Measurements from ENCODE around the gene IPO8.

The IPO8 gene

DNA sequence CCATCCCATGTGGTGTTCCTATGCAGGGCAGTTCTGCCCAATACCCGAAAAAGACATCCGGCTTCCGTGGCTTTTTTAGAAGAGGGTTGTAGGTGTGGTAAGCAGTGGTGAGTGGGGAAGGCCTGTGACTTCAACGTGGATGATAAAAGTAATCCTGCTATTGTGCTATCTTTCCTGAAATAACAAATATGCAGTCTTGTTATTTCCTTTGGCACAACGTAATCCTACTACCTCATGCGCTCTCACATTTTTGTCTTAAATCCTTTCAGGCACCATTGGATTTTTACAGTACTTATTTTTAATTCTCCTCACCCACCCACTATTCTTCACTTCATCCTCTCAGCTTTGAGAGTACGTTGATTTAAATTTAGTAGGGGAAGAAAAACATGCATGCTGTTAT is 96.8 kb downstream of the IPO8 start:
- TF ChIP-seq GATA2 (IDR thresholded peaks at IDR 0.05; ENCODE audit: low read depth, low read length) = no peak
- no peak for TF ChIP-seq GATA3 (IDR thresholded peaks at IDR 0.05; ENCODE audit: low read depth, low read length)

DNA sequence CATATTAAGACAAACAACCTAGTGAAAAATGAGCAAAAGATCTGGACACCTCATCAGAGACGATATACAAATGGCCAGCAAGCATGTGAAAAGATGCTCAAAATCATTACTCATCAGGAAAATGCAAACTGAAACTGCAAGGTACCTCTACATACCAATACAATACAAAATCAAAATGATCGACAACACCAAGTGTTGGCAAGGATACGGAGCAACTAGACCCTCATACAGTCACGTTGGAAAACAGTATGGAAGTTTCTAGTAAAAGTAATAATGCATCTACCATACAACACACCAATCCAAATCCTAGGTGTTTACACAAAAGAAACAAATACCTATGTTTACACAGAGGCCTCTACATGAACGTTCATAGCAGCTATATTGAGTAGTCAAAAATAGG is 99.9 kb downstream of the IPO8 start:
- TF ChIP-seq GATA3 (IDR thresholded peaks at IDR 0.05; ENCODE audit: low read depth, low read length) = no peak
- no peak for TF ChIP-seq GATA2 (IDR thresholded peaks at IDR 0.05; ENCODE audit: low read depth, low read length)

DNA sequence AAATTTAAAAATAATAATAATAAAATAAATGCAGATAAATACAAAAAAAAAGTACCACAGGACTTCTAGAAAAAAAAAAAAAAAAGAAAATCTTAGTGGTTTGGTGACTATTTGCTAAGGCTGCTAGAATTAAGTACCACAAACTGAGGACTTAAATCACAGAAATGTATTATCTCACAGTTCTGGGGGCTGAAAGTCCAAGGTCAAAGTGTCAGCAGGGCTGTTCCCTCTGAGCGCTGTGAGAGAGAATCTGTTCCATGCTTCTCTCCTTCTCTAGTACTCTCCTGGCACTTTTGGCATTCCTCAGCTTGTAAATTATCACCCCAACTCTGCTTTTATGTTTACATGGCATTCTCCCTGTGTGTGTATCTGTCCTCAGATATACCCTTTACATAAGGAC is 101.2 kb downstream of the IPO8 start:
- TF ChIP-seq GATA3 (IDR thresholded peaks at IDR 0.05; ENCODE audit: low read depth, low read length) = no peak
- TF ChIP-seq GATA2 (IDR thresholded peaks at IDR 0.05; ENCODE audit: low read depth, low read length) = no peak

DNA sequence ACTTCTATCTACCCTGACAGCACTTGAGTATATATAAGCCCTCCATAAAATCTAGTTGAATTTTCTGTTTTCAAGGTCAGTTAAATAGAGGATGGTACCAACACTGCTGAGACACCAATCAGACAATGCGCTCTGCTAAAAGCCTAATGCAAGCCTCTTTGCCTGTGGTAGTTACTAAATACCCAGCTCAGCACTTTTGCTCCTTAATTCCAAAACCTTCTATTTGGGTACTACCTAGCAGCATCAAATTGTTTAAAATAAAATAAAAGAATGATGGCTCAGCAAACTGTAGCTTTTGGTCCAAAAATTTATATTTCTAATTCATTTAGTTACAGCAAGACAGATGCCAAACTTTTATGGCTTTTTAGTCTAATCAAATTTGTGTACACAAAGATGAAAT is 107.9 kb downstream of the IPO8 start:
- TF ChIP-seq GATA2 (IDR thresholded peaks at IDR 0.05; ENCODE audit: low read depth, low read length) = no peak
- TF ChIP-seq GATA3 (IDR thresholded peaks at IDR 0.05; ENCODE audit: low read depth, low read length) = no peak

DNA sequence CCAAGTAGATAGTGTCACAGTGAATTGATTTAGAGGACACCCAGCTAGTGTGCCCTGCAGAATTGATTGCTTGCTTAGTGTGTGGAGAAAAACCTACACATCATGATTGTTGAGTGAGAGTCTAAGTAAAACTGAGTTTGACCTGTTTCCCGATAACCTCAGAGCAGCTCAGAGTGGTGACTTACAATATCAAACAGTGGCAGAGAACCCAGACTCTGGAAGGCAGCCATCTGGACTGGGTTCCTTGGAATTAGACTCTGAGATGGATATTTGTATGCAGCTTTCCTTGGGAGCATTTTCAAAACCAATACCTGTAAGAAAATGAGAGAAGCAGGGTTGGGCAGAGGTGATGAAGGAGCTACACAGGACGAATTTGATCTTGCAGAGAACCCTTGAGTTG is 109.8 kb downstream of the IPO8 start:
- TF ChIP-seq GATA3 (IDR thresholded peaks at IDR 0.05; ENCODE audit: low read depth, low read length) (no peak), GATA2 (IDR thresholded peaks at IDR 0.05; ENCODE audit: low read depth, low read length) (no peak)

DNA sequence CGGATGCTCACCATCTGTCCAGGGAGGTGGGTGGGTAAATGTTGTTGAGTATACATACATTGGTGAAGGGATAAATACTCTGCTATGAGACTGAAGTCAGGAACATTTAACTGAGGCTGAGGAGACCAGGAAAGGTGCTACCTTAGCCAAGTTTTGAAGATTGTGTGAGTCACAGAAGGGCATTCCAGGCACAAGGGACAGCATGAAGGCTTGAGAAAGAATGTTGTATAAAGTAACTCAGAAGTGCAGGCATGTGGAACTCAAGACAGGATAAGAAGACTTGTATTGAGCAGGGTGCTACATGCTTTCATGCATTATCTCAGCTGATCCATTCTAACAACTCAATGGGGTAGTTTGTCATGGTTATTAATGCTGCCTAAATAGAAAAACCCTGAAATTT is 112.7 kb downstream of the IPO8 start:
- TF ChIP-seq GATA2 (IDR thresholded peaks at IDR 0.05; ENCODE audit: low read depth, low read length) (no peak), GATA3 (IDR thresholded peaks at IDR 0.05; ENCODE audit: low read depth, low read length) (no peak)

DNA sequence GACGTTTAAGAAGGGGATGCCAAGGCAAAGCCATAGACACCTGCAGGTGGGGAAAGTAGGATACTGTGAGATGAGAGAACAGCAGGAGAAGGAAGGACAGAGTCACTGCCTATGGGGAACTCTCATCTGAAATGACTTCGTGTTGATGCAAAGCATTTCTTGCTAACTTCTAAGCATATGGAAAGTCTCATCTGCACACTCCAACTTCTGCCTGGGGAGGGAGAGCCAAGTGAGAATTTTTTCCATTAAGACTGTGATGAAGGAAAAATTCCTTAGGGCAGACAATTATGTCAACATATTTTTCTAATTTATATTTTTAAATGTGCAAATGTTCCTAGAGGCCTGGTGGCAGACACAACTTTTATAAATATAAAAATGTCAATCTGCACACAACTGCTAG is 115.3 kb downstream of the IPO8 start:
- TF ChIP-seq GATA2 (IDR thresholded peaks at IDR 0.05; ENCODE audit: low read depth, low read length) = no peak
- no peak for TF ChIP-seq GATA3 (IDR thresholded peaks at IDR 0.05; ENCODE audit: low read depth, low read length)

All from SH-SY5Y (cell line).